Measurements from ENCODE around the gene NDUFB1. TPM values are rescaled to one million over a fixed set of nuclear protein-coding genes. Genes with fewer than 3 reads are reported as not detected.

The NDUFB1 gene
- total and polyA plus RNA-seq, 9 donors = 76.7 to 481 (median 102) TPM

GRCh38 chr14:92121207-92121669, 268 bp downstream of the NDUFB1 start:
- no peaks in the 10 kb centered on the region for H3K9me3 ChIP-seq
- H3K27ac ChIP-seq = peak overlapping the region; percentile 36 to 87
- H3K4me3 ChIP-seq = peak overlapping the region; percentile 85
- no peaks in the 10 kb centered on the region for H3K36me3 ChIP-seq
- WGBS, 3 donors = 0% methylated on average over 36 of the region's 36 CpGs
- no peaks in the 10 kb centered on the region for H3K27me3 ChIP-seq
- intact Hi-C loops (cut with DNase I) = no loop called here
- TF ChIP-seq EP300 (IDR thresholded peaks at IDR 0.05) (no peak), POLR2A (IDR thresholded peaks at IDR 0.05) (peak; percentile 5)
- peaks cover 10% of the 10 kb centered on the region for H3K4me1 ChIP-seq (ENCODE audit: insufficient read depth)
- peak in 1 of 5 donors; percentile 45 for DNase-seq

GRCh38 chr14:92109490-92109889, 12.0 kb downstream of the NDUFB1 start:
- no peaks in the 10 kb centered on the region for H3K9me3 ChIP-seq
- H3K4me1 ChIP-seq (ENCODE audit: insufficient read depth) = peaks cover 4% of the 10 kb centered on the region
- no peaks in the 10 kb centered on the region for H3K27me3 ChIP-seq
- H3K36me3 ChIP-seq = no peaks in the 10 kb centered on the region
- H3K4me3 ChIP-seq = no peak overlapping the region
- no peak for DNase-seq
- H3K27ac ChIP-seq = no peak overlapping the region
- intact Hi-C loops (cut with DNase I) = loop anchor here in 1 of 4 donors (10.0 kb wide), 1 partner anchor 595 kb away; the partner anchor contains the start of gene PPP4R3A
- WGBS, 3 donors = 76 to 78% (median 76%) methylated on average over 5 of the region's 5 CpGs
- TF ChIP-seq POLR2A (IDR thresholded peaks at IDR 0.05) (no peak), EP300 (IDR thresholded peaks at IDR 0.05) (no peak), CTCF (IDR thresholded peaks at IDR 0.05) (no peak)

GRCh38 chr14:92108345-92109254, 12.9 kb downstream of the NDUFB1 start:
- no peaks in the 10 kb centered on the region for H3K27me3 ChIP-seq

GRCh38 chr14:92106143-92106926, 15.2 kb downstream of the NDUFB1 start, which contains the start of gene ATXN3:
Gene ATXN3 (minus strand): TSS chr14:92106582. CDS start chr14:92106552, 30 bp downstream.
- Histone ChIP-seq H3K36me3 (no peaks in the 10 kb centered on the region), H3K27me3 (no peaks in the 10 kb centered on the region), H3K4me1 (ENCODE audit: insufficient read depth) (peaks cover 17% of the 10 kb centered on the region), H3K9me3 (no peaks in the 10 kb centered on the region), H3K4me3 (peak within 1 kb of the TSS; percentile 94), H3K27ac (peak within 1 kb of the TSS; percentile 95 to 97)
- 0 to 1% (median 1%) methylated on average over 54 to 66 of the region's 66 CpGs for WGBS, 3 donors
- intact Hi-C loops (cut with DNase I) = loop anchor here in 1 of 4 donors (10.0 kb wide), 1 partner anchor 592 kb away; the partner anchor contains the start of gene PPP4R3A
- TF ChIP-seq CTCF (IDR thresholded peaks at IDR 0.05) (peak; percentile 59 to 81 (median 78)), POLR2A (IDR thresholded peaks at IDR 0.05) (peak; percentile 50), EP300 (IDR thresholded peaks at IDR 0.05) (no peak)
- peak; percentile 94 to 98 (median 97) for DNase-seq

More at GRCh38 chr14:92108345-92109254, 12.9 kb downstream of the NDUFB1 start:
- WGBS, 3 donors = 6 to 12% (median 9%) methylated on average over 11 of the region's 11 CpGs
- no peak for TF ChIP-seq CTCF (IDR thresholded peaks at IDR 0.05)
- TF ChIP-seq EP300 (IDR thresholded peaks at IDR 0.05) = no peak
- no peak for TF ChIP-seq POLR2A (IDR thresholded peaks at IDR 0.05)
- H3K4me1 ChIP-seq (ENCODE audit: insufficient read depth) = peaks cover 8% of the 10 kb centered on the region
- intact Hi-C loops (cut with DNase I) = loop anchor here in 1 of 4 donors (10.0 kb wide), 1 partner anchor 594 kb away; the partner anchor contains the start of gene PPP4R3A
- H3K27ac ChIP-seq = no peak overlapping the region
- no peaks in the 10 kb centered on the region for H3K9me3 ChIP-seq
- no peak for DNase-seq
- no peaks in the 10 kb centered on the region for H3K36me3 ChIP-seq
- no peak overlapping the region for H3K4me3 ChIP-seq
